ENCODE results near the gene CCNYL1.
"Not testable (repeated sequence)": the region's sequence is repeated elsewhere in the genome, so short reads cannot be mapped to it uniquely, and the experiment has no call there.

The CCNYL1 gene

DNA sequence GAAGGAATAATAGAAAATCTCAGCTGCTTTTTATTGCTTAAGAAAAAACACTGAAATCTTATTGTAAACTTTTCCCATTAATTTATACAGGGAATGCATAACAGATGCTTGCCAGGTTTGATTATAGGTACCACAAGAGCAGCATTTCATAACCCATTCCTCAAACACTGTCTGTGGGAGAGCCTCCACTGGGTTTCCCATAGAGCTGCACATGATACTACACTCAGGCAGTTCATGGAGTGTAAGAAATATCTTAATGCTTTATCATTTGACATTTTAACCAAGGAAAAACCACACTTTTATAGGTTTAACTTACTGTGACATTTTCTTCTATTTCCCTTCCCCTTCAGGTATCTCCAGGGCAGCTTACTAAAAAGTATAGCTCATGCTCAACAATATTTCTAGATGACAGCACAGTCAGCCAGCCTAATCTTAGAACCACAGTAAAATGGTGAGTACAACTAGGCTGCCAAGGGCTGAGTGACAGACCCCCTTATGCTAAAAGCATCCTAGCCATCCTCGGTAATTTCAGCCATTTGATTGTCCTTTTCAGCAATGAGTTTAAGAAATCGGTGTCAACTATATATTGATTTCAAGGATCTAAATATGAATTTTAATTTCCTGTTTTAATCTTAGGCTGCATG lies 22.3 kb downstream of the CCNYL1 start:
- Mint-ChIP-seq H3K27ac (no peak overlapping the region), H3K27me3 (no peaks in the 10 kb centered on the region), H3K9me3 (no peaks in the 10 kb centered on the region), H3K36me3 (ENCODE audit: insufficient read depth) (peaks cover 17% of the 10 kb centered on the region), H3K4me1 (ENCODE audit: low read depth in 2 of 2) (peaks cover 0 to 1% of the 10 kb centered on the region in 2 donors), H3K4me3 (no peak overlapping the region)
- no peak for DNase-seq
- no peak for ATAC-seq (replicated peaks)

DNA sequence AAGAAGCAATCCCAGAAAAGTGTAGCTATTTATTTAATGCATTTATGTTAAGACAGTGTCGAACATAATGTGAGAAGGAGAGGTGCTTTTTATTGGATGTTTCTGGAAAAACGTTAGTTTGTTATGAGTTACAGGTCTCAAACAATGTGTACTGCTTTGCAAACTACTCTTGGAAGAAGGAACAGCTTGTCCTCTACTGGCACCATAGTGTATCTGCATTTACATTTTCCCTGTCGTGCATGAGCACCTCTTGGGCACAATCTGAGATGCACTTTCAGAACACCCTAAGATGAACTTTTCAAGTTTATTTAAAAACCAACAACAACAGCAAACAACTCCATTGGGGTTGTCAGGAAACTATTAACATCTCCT lies 22.8 kb downstream of the CCNYL1 start:
- Mint-ChIP-seq H3K4me1 (ENCODE audit: low read depth in 2 of 2) (peaks cover 0 to 1% of the 10 kb centered on the region in 2 donors), H3K27me3 (no peaks in the 10 kb centered on the region), H3K4me3 (no peak overlapping the region), H3K27ac (no peak overlapping the region), H3K9me3 (no peaks in the 10 kb centered on the region), H3K36me3 (ENCODE audit: insufficient read depth) (peaks cover 19% of the 10 kb centered on the region)
- no peak for DNase-seq
- ATAC-seq (replicated peaks): no peak

DNA sequence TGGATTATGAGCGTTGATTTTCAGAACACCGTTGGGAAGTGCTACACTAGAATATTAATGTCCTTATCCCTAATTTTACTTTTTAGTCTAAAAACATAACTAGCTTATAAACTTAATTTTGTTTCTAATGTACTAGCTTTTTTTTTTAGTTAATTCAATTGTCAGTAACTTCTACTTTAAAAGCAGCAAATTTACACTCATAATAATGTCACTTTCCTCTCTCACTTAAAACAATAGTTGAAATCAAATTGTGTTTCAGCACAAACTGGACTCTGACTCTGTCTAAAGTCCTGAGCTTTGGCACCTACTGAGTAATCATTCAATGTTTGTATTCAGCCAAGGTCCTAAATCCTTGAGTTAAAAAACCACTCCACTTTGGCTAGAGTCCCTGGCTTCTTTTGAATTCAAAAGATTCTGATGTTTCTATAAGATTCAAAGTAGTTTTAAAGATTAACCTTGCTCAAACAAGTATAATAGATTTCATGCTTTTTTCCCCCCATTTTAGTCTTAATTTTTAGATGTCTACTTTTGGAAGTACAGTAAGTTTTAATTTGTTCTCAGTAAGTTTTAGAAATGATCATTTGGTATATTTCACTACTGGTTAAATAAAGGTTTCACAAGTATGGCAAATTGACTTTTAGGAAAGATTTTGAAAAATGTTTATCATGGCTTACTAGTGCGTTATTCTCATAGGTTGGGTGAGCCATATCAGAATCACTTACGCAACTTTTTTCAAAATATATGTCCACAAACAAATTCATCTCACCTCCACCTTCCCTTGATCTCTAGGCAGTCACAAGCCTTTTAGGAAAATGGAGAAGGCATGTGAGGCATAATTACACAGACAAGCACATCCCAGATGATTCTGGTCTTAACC lies 23.4 kb downstream of the CCNYL1 start:
- H3K4me3 Mint-ChIP-seq: no peak overlapping the region
- H3K36me3 Mint-ChIP-seq (ENCODE audit: insufficient read depth): peaks cover 19% of the 10 kb centered on the region
- H3K9me3 Mint-ChIP-seq: no peaks in the 10 kb centered on the region
- no peaks in the 10 kb centered on the region for H3K27me3 Mint-ChIP-seq
- DNase-seq: no peak
- H3K4me1 Mint-ChIP-seq (ENCODE audit: low read depth in 2 of 2): no peaks in the 10 kb centered on the region
- H3K27ac Mint-ChIP-seq: no peak overlapping the region
- ATAC-seq (replicated peaks): no peak

DNA sequence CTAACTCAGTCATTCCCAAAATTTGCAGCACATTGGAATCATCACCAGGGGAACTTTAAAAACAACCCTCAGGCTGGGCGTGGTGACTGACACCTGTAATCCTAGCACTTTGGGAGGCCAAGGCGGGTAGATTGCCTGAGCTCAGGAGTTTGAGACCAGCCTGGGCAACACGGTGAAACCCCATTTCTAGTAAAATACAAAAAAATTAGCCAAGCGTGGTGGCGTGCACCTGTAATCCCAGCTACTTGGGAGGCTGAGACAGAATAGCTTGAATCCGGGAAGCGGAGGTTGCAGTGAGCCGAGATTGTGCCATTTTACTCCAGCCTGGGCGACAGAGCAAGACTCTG lies 24.0 kb downstream of the CCNYL1 start:
- peaks cover 18% of the 10 kb centered on the region for H3K36me3 Mint-ChIP-seq (ENCODE audit: insufficient read depth)
- H3K4me3 Mint-ChIP-seq; DNase-seq; H3K27ac Mint-ChIP-seq; ATAC-seq (replicated peaks); H3K27me3 Mint-ChIP-seq; H3K9me3 Mint-ChIP-seq; H3K4me1 Mint-ChIP-seq (ENCODE audit: low read depth in 2 of 2): not testable (repeated sequence)

DNA sequence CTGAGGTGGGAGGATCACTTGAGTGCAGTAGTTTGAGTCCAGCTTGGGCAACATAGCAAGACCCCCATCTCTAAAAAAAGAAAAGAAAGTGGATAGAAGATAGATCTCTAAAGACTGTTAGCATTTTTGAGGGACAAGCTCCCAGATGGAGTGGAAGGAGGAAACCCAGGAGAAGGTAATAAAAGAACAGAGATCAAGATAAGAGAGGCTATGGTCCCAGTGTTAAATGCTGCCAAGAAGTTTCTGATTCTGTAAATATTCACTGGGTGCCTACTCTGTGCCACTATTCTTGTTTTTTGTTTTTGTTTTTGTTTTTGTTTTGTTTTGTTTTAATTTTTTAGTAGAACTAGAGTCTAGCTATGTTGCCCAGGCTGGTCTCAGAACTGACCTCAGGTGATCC lies 32.1 kb downstream of the CCNYL1 start:
- H3K9me3 Mint-ChIP-seq: no peaks in the 10 kb centered on the region
- no peaks in the 10 kb centered on the region for H3K4me1 Mint-ChIP-seq (ENCODE audit: low read depth in 2 of 2)
- no peak overlapping the region for H3K27ac Mint-ChIP-seq
- H3K27me3 Mint-ChIP-seq: no peaks in the 10 kb centered on the region
- peaks cover 17% of the 10 kb centered on the region for H3K36me3 Mint-ChIP-seq (ENCODE audit: insufficient read depth)
- DNase-seq (no peak), ATAC-seq (replicated peaks) (no peak)
- no peak overlapping the region for H3K4me3 Mint-ChIP-seq

DNA sequence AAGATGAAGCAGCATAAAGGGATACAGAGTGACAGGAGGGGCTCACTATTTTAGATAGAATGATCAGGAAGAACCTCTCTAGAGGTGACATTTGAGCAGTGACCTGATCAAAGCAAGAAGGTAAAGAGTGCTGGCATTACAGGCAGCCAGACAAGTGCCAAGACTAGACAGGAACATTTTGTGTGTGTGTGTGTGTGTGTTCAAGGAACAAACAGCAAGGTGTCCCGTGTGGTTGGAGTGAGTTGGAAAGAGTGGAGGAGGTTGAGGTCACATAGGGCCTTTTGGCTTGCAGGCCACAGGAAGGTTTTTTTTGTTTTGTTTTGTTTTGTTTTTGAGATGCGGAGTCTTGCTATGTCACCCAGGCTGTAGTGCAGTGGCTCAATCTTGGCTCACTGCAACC lies 32.6 kb downstream of the CCNYL1 start:
- DNase-seq (no peak), ATAC-seq (replicated peaks) (no peak)
- no peak overlapping the region for H3K4me3 Mint-ChIP-seq
- H3K27me3 Mint-ChIP-seq: no peaks in the 10 kb centered on the region
- H3K9me3 Mint-ChIP-seq: no peaks in the 10 kb centered on the region
- no peaks in the 10 kb centered on the region for H3K4me1 Mint-ChIP-seq (ENCODE audit: low read depth in 2 of 2)
- peaks cover 14% of the 10 kb centered on the region for H3K36me3 Mint-ChIP-seq (ENCODE audit: insufficient read depth)
- H3K27ac Mint-ChIP-seq: no peak overlapping the region

DNA sequence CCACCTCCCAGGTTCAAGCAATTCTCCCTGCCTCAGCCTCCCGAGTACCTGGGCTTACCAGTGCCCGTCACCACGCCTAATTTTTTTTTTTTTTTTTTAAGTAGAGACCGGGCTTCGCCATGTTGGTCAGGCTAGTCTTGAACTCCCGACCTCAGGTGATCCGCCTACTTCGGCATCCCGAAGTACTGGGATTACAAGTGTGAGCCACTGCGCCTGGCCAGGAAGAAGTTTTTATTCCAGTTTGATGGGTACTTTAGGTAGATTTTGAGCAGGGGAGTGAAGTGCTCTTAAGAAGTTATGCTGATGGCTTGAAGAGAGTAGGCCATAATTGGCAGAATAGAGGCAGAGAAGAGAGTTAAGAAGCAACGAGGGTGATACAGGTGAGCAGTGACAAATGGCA lies 33.0 kb downstream of the CCNYL1 start:
- Mint-ChIP-seq H3K27ac (no peak overlapping the region), H3K36me3 (ENCODE audit: insufficient read depth) (peaks cover 11% of the 10 kb centered on the region), H3K9me3 (no peaks in the 10 kb centered on the region), H3K27me3 (no peaks in the 10 kb centered on the region), H3K4me3 (no peak overlapping the region), H3K4me1 (ENCODE audit: low read depth in 2 of 2) (no peaks in the 10 kb centered on the region)
- DNase-seq (no peak), ATAC-seq (replicated peaks) (no peak)

DNA sequence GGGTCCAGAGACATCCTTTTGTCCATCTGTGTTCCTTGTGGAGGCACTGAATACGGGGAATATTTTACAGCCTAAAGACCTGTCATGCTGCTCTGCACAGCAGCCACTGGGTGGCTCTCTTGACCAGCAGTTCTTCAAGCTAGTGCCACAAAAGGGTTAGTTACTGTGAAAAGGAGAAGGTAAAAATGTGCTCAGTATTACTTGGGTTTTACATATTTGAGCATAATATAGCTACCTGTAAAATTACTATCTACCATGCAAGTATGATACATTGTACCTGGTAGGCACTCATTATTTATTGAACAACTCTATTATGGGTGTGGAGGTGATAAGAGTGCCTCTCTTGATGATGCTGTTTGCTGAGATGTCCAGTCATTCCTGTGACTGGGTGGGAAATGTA lies 34.7 kb downstream of the CCNYL1 start:
- Mint-ChIP-seq H3K9me3 (no peaks in the 10 kb centered on the region), H3K4me3 (no peak overlapping the region), H3K4me1 (ENCODE audit: low read depth in 2 of 2) (no peaks in the 10 kb centered on the region), H3K27me3 (no peaks in the 10 kb centered on the region), H3K36me3 (ENCODE audit: insufficient read depth) (peaks cover 17% of the 10 kb centered on the region), H3K27ac (no peak overlapping the region)
- peak; percentile 59 for ATAC-seq (replicated peaks)
- DNase-seq: peak in 2 of 3 experiments; percentile 5 to 19

DNA sequence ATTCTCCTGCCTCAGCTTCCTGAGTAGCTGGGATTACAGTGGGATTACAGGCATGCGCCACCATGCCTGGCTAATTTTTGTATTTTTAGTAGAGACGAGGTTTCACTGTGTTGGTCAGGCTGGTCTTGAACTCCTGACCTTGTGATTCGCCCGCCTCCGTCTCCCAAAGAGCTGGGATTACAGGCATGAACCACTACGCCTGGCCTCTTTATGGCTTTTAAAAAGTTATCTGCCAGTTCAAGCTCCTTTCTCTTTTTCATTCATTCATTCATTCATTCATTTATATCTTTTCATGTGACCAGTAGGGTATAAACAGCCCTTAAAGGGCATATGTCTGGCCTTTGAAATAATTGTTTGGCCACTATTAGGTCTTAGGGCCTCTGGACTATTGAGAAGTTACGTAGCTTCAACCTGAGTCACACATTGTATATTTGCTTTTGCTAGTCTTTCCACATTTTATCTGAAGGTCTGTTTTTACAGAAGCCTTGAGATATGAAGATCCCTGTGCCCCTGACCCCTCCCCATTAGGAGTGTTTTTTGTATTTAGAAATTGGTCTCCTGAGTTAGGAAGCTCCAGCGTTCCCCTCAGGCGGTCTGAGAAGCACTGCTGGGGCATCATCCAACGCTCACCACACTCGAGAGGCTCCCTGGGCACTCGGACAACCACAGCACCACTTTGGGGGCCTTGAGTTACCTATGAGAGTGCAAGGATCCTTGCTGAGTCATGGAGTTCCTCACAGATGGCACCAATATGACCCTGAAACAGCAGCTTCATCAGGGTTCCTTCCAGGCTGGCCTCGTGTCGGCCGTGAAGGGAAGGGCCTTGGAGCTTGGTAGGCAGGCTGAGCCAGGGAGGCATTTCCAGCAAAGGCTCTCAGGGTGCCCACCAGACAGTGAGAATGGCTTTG lies 36.5 kb downstream of the CCNYL1 start:
- no peaks in the 10 kb centered on the region for H3K27me3 Mint-ChIP-seq
- DNase-seq (no peak), ATAC-seq (replicated peaks) (no peak)
- H3K27ac Mint-ChIP-seq: no peak overlapping the region
- H3K4me3 Mint-ChIP-seq: no peak overlapping the region
- peaks cover 19% of the 10 kb centered on the region for H3K36me3 Mint-ChIP-seq (ENCODE audit: insufficient read depth)
- no peaks in the 10 kb centered on the region for H3K4me1 Mint-ChIP-seq (ENCODE audit: low read depth in 2 of 2)
- no peaks in the 10 kb centered on the region for H3K9me3 Mint-ChIP-seq

DNA sequence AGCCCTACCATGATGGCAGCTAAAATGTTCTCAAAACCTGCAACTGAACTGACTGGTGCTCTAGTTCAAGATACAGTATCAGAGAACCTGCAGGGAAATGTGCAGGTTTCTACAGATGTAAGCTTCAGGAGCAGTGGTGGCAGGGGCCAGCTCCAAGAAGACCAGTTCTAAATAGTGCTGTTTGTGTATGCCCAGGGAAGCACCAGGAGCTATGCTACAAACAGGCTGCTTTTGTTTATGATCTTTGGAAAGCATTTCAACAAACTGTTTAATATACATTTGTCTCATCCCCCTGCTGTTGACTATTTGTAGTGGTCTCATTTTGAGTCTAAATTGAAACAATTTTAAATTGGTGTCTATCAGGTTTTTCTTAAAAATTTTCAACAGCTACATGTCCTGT lies 37.6 kb downstream of the CCNYL1 start:
- H3K4me3 Mint-ChIP-seq: no peak overlapping the region
- H3K36me3 Mint-ChIP-seq (ENCODE audit: insufficient read depth): peaks cover 19% of the 10 kb centered on the region
- no peaks in the 10 kb centered on the region for H3K4me1 Mint-ChIP-seq (ENCODE audit: low read depth in 2 of 2)
- no peaks in the 10 kb centered on the region for H3K9me3 Mint-ChIP-seq
- DNase-seq (no peak), ATAC-seq (replicated peaks) (no peak)
- H3K27ac Mint-ChIP-seq: no peak overlapping the region
- H3K27me3 Mint-ChIP-seq: no peaks in the 10 kb centered on the region

DNA sequence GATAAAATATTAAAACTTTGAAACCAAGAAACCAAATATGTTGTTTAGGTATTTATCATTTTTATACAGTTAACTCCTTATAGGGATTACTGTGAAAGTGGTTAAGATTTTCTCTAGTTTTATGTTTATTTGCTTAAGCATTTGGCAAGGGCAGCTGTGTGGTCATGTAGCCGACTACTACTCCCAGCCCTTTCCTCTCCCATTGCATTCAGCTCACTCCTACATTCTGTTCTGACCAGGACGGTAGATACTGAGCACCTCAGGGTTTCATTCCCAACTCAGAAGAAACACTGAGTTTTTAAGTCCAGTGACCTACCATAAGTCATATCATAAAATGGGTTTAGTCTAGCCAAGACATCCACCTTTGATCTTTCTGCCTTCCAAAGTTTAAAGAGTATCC lies 38.4 kb downstream of the CCNYL1 start:
- Mint-ChIP-seq H3K9me3 (no peaks in the 10 kb centered on the region), H3K4me3 (no peak overlapping the region), H3K27ac (no peak overlapping the region), H3K36me3 (ENCODE audit: insufficient read depth) (peaks cover 19% of the 10 kb centered on the region), H3K27me3 (no peaks in the 10 kb centered on the region), H3K4me1 (ENCODE audit: low read depth in 2 of 2) (no peaks in the 10 kb centered on the region)
- DNase-seq: no peak
- no peak for ATAC-seq (replicated peaks)

DNA sequence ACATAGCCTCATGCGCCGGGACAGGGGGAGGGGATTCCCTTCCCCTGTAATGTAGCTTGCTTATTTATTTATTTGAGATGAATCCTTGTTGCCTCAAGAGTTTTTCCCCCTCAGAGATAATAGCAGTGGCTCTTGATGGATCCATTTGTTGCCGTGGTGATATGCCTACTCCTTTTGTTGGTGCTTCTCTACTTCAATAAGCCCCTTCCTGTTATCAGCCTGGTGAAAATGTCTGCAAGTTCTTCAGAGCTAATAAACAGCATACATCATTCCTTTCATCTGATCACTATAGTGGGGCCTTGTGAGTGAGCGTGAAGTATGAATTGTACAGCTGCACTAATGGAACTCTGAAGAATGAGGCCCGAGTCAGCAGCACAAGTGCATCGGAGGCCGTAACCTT lies 38.9 kb downstream of the CCNYL1 start:
- Mint-ChIP-seq H3K36me3 (ENCODE audit: insufficient read depth) (peaks cover 19% of the 10 kb centered on the region), H3K4me3 (no peak overlapping the region), H3K27ac (no peak overlapping the region), H3K9me3 (no peaks in the 10 kb centered on the region), H3K4me1 (ENCODE audit: low read depth in 2 of 2) (no peaks in the 10 kb centered on the region), H3K27me3 (no peaks in the 10 kb centered on the region)
- ATAC-seq (replicated peaks) (no peak), DNase-seq (no peak)

DNA sequence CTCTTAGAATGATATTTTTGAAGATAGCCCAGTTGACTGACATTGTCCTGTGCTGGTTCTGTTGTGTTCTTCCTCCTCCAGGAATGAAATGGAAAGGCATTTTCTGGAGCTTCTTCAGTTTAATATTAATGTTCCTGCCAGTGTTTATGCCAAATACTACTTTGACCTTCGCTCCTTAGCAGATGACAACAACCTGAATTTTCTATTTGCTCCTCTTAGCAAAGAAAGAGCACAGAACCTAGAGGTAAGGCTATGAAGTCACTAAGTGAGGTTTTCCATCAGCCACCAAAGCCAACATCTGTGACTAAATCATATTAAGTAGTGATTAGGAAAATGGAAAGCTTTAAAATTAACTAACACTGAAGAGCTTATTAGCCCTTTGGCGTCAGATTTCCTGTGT lies 39.4 kb downstream of the CCNYL1 start:
- Mint-ChIP-seq H3K4me3 (no peak overlapping the region), H3K36me3 (ENCODE audit: insufficient read depth) (peaks cover 19% of the 10 kb centered on the region), H3K27me3 (no peaks in the 10 kb centered on the region), H3K27ac (no peak overlapping the region), H3K9me3 (no peaks in the 10 kb centered on the region), H3K4me1 (ENCODE audit: low read depth in 2 of 2) (no peaks in the 10 kb centered on the region)
- DNase-seq (no peak), ATAC-seq (replicated peaks) (no peak)

Measured in effector memory CD8-positive, alpha-beta T cell (primary cell).